LNCAP (cell line): ENCODE results near the gene UROC1.

ENCODE experiments used
- CTCF ChIP-seq: fragments of 450-650 bp; IDR thresholded peaks from 2 replicates; pipeline ENCODE4 v1.5.1; 2017; ENCODE audit warnings: mild to moderate bottlenecking

UROC1 gene

GRCh38 chr3:126460381-126460780 lies 57.2 kb downstream of the UROC1 start:
- no peak for TF ChIP-seq CTCF

GRCh38 chr3:126459763-126460127 lies 57.8 kb downstream of the UROC1 start:
- TF ChIP-seq CTCF = no peak

GRCh38 chr3:126459111-126459762 lies 58.3 kb downstream of the UROC1 start:
- no peak for TF ChIP-seq CTCF

- TF ChIP-seq CTCF = no peak
Observed at GRCh38 chr3:126456766-126457388, 60.7 kb downstream of the UROC1 start.

- no peak for TF ChIP-seq CTCF
Observed at GRCh38 chr3:126456211-126456610, 61.4 kb downstream of the UROC1 start.

GRCh38 chr3:126454437-126455198 lies 63.0 kb downstream of the UROC1 start:
- TF ChIP-seq CTCF = no peak

GRCh38 chr3:126454025-126454424 lies 63.5 kb downstream of the UROC1 start:
- TF ChIP-seq CTCF = no peak
